Liver (tissue), 9 donors: Measurements from ENCODE around the gene ZNF618. TPM values are rescaled to one million over a fixed set of nuclear protein-coding genes. Genes with fewer than 3 reads are reported as not detected.

ENCODE experiments used
- DNase-seq: peaks from one replicate; pipeline ENCODE4 v3.0.0-alpha.2; 2017; ENCODE audit warnings: low spot score
- H3K27ac ChIP-seq, 2 donors: one replicate each; pipeline ENCODE4 v1.7.0; 2013; ENCODE audit warnings: inconsistent platforms in 2 of 2, low read length in 2 of 2, control low read depth in 1 of 2, low read depth in 1 of 2, mild to moderate bottlenecking in 1 of 2
- H3K27me3 ChIP-seq, 4 donors: one replicate each; pipeline versions ENCODE4 v1.6.1 to v1.7.0; 2013; ENCODE audit warnings: low read length in 3 of 4, inconsistent platforms in 1 of 4, mild to moderate bottlenecking in 1 of 4, moderate library complexity in 1 of 4; ENCODE audit not compliant: control insufficient read depth in 4 of 4, insufficient read depth in 4 of 4
- H3K36me3 ChIP-seq, 4 donors: one replicate each; pipeline versions ENCODE4 v1.6.1 to v1.7.0; 2013; ENCODE audit warnings: low read length in 3 of 4, mild to moderate bottlenecking in 3 of 4, low read depth in 1 of 4, moderate library complexity in 1 of 4; ENCODE audit not compliant: control insufficient read depth in 4 of 4, insufficient read depth in 3 of 4
- H3K4me1 ChIP-seq, 4 donors: one replicate each; pipeline versions ENCODE4 v1.6.1 to v1.7.0; 2013; ENCODE audit warnings: low read length in 3 of 4, mild to moderate bottlenecking in 3 of 4, moderate library complexity in 1 of 4; ENCODE audit not compliant: control insufficient read depth in 4 of 4, insufficient read depth in 4 of 4
- H3K4me3 ChIP-seq, 3 donors: one replicate each; pipeline versions ENCODE4 v1.6.1 to v1.7.0; 2013; ENCODE audit warnings: low read length in 3 of 3, control low read depth in 1 of 3, low read depth in 1 of 3, mild to moderate bottlenecking in 1 of 3
- H3K9ac ChIP-seq, 2 donors: one replicate each; pipeline ENCODE4 v1.7.0; 2013; ENCODE audit warnings: low read length in 2 of 2, mild to moderate bottlenecking in 2 of 2, moderate library complexity in 2 of 2, control low read depth in 1 of 2, low read depth in 1 of 2
- H3K9me3 ChIP-seq, 4 donors: one replicate each; pipeline versions ENCODE4 v1.6.1 to v1.7.0; 2013; ENCODE audit warnings: low read length in 3 of 4; ENCODE audit not compliant: control insufficient read depth in 4 of 4
- ATF3 ChIP-seq: IDR thresholded peaks from 2 replicates; pipeline ENCODE4 v1.6.1; 2016; ENCODE audit warnings: antibody characterized with exemption
- CTCF ChIP-seq: fragments of 150-350 bp; IDR thresholded peaks from 2 replicates; pipeline ENCODE4 v1.5.1; 2017; ENCODE audit warnings: improper control_type of control experiment, low read depth, low read length; ENCODE audit not compliant: missing input control
- EGR1 ChIP-seq, 2 donors: IDR thresholded peaks; 2 replicates each; pipeline ENCODE4 v1.6.1; 2016 to 2018; ENCODE audit warnings: antibody characterized with exemption in 2 of 2, low read depth in 2 of 2
- FOXA1 ChIP-seq: IDR thresholded peaks from 2 replicates; pipeline ENCODE4 v1.6.1; 2016; ENCODE audit warnings: antibody characterized with exemption
- FOXA2 ChIP-seq: IDR thresholded peaks from 2 replicates; pipeline ENCODE4 v1.6.1; 2016; ENCODE audit warnings: antibody characterized with exemption
- GABPA ChIP-seq, 2 donors: IDR thresholded peaks in 1 of 2; conservative IDR thresholded peaks in 1 of 2; 2 replicates each; pipeline ENCODE4 v1.6.1; 2016; ENCODE audit warnings: antibody characterized with exemption in 2 of 2, mild to moderate bottlenecking in 1 of 2, moderate library complexity in 1 of 2
- HNF4A ChIP-seq, 2 donors: conservative IDR thresholded peaks; 2 replicates each; pipeline ENCODE4 v1.6.1; 2016; ENCODE audit warnings: antibody characterized with exemption in 2 of 2, mild to moderate bottlenecking in 2 of 2
- HNF4G ChIP-seq: IDR thresholded peaks from 2 replicates; pipeline ENCODE4 v1.6.1; 2016; ENCODE audit warnings: antibody characterized with exemption
- JUND ChIP-seq, 2 donors: IDR thresholded peaks; 2 replicates each; pipeline ENCODE4 v1.6.1; 2016; ENCODE audit warnings: antibody characterized with exemption in 2 of 2
- MAX ChIP-seq: IDR thresholded peaks from 2 replicates; pipeline ENCODE4 v1.6.1; 2016; ENCODE audit warnings: antibody characterized with exemption
- NR2F2 ChIP-seq: IDR thresholded peaks from 2 replicates; pipeline ENCODE4 v1.6.1; 2016; ENCODE audit warnings: antibody characterized with exemption
- RAD21 ChIP-seq, 2 donors: IDR thresholded peaks; 2 replicates each; pipeline ENCODE4 v1.6.1; 2016; ENCODE audit warnings: antibody characterized with exemption in 2 of 2, mild to moderate bottlenecking in 2 of 2
- REST ChIP-seq: IDR thresholded peaks from 2 replicates; pipeline ENCODE4 v1.6.1; 2016; ENCODE audit warnings: antibody characterized with exemption, mild to moderate bottlenecking
- RXRA ChIP-seq, 2 donors: IDR thresholded peaks; 2 replicates each; pipeline ENCODE4 v1.6.1; 2017 to 2018; ENCODE audit warnings: antibody characterized with exemption in 2 of 2, mild to moderate bottlenecking in 1 of 2
- SP1 ChIP-seq: IDR thresholded peaks from 2 replicates; pipeline ENCODE4 v1.6.1; 2018; ENCODE audit warnings: antibody characterized with exemption, mild to moderate bottlenecking
- TAF1 ChIP-seq: conservative IDR thresholded peaks from 2 replicates; pipeline ENCODE4 v1.6.1; 2016; ENCODE audit warnings: antibody characterized with exemption, mild to moderate bottlenecking
- YY1 ChIP-seq: IDR thresholded peaks from 2 replicates; pipeline ENCODE4 v1.6.1; 2016; ENCODE audit warnings: antibody characterized with exemption, mild to moderate bottlenecking
- ZBTB33 ChIP-seq: IDR thresholded peaks from 2 replicates; pipeline ENCODE4 v1.6.1; 2016; ENCODE audit warnings: antibody characterized with exemption
- WGBS: extraction: QIAGEN DNeasy Blood & Tissue Kit; methylation state at CpG from one replicate; pipeline ENCODE4 v1.1.7; 2013; 5-methylcytosine and 5-hydroxymethylcytosine counted together
- polyA plus RNA-seq, 2 donors: library from polyadenylated mRNA; stranded (reverse) in 1 of 2; unstranded in 1 of 2; fragments of 200-250 nt in 1 of 2; fragments of >200 nt in 1 of 2; fragmentation: Nextera tagmentation in 1 of 2; extraction: Ambion mirVana in 1 of 2; gene quantifications; one replicate each; pipeline versions ENCODE4 v1.2.1 to v1.2.3, GENCODE V29; 2013 to 2015
- total RNA-seq, 2 donors: library from RNA; depleted of rRNA; stranded (reverse); fragments of >200 nt; gene quantifications; one replicate each; pipeline ENCODE4 v1.2.3, GENCODE V29; 2014
- donor health status: healthy.
- donor health status: healthy.
- donor health status: healthy.
- donor health status: healthy.
- donor health status: healthy.

ZNF618 gene
- total and polyA plus RNA-seq, 4 donors, result 2.2 to 6.5 (median 3.7) TPM

GRCh38 chr9:113857875-113858274 is 18.2 kb upstream of the ZNF618 start:
- Histone ChIP-seq H3K36me3 (no peaks in the 10 kb centered on the region), H3K27me3 (no peaks in the 10 kb centered on the region), H3K27ac (no peak overlapping the region), H3K9me3 (no peaks in the 10 kb centered on the region), H3K4me1 (peaks cover 0 to 4% (median 3%) of the 10 kb centered on the region in 4 donors), H3K9ac (no peak overlapping the region), H3K4me3 (no peak overlapping the region)
- DNase-seq, result no peak
- TF ChIP-seq FOXA2, result no peak
- no peak for TF ChIP-seq ZBTB33
- no peak for TF ChIP-seq FOXA1
- TF ChIP-seq MAX, result no peak
- no peak for TF ChIP-seq JUND (IDR thresholded peaks at IDR 0.05)
- TF ChIP-seq TAF1, result no peak
- no peak for TF ChIP-seq EGR1 (IDR thresholded peaks at IDR 0.05; ENCODE audit: low read depth in 2 of 2)
- no peak for TF ChIP-seq GABPA (IDR thresholded peaks at IDR 0.05 in 1 of 2, conservative IDR thresholded peaks at IDR 0.05 in 1 of 2)
- TF ChIP-seq RAD21 (IDR thresholded peaks at IDR 0.05), result no peak
- TF ChIP-seq NR2F2, result no peak
- no peak for TF ChIP-seq SP1
- TF ChIP-seq HNF4G, result no peak
- TF ChIP-seq YY1, result no peak
- no peak for TF ChIP-seq CTCF
- no peak for TF ChIP-seq REST
- TF ChIP-seq ATF3, result no peak
- TF ChIP-seq HNF4A (conservative IDR thresholded peaks at IDR 0.05), result no peak
- TF ChIP-seq RXRA (IDR thresholded peaks at IDR 0.05), result no peak
- WGBS, result 85% methylated on average over 4 of the region's 4 CpGs
